ENCODE measurements around the gene IL17RA. TPM values are rescaled to one million over a fixed set of nuclear protein-coding genes. Genes with fewer than 3 reads are reported as not detected.

IL17RA gene
- total RNA-seq, 4 donors from 2014 or later: 17.8 to 24.6 (median 20.0) TPM

DNA sequence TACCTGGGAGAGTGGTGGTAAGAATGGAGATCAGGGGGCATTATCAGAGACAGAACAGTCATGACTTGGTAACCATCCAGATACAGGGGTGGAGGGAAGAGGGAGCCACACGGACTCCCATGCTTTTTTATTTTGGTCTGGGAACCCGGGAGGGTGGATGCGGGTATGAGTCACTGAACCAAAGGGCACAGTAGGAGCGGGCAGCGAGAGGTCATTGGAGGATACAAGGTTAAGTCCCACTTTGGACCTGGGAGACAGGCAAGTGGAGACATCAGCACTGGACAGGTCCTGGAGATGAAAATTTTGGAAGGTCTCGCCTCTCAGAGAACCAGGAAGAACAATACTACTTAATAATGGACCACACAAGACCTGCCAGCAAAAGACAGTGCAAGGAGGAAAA lies 67.5 kb downstream of the IL17RA start:
- Histone ChIP-seq H3K9me3 (no peaks in the 10 kb centered on the region), H3K4me3 (no peak overlapping the region), H3K36me3 (peaks cover 0 to 19% (median 0%) of the 10 kb centered on the region in 3 donors), H3K4me1 (peaks cover 0 to 28% (median 5%) of the 10 kb centered on the region in 4 donors), H3K27me3 (no peaks in the 10 kb centered on the region), H3K27ac (no peak overlapping the region)
- TF ChIP-seq POLR2A (IDR thresholded peaks at IDR 0.05): no peak
- TF ChIP-seq, protein P1, sequence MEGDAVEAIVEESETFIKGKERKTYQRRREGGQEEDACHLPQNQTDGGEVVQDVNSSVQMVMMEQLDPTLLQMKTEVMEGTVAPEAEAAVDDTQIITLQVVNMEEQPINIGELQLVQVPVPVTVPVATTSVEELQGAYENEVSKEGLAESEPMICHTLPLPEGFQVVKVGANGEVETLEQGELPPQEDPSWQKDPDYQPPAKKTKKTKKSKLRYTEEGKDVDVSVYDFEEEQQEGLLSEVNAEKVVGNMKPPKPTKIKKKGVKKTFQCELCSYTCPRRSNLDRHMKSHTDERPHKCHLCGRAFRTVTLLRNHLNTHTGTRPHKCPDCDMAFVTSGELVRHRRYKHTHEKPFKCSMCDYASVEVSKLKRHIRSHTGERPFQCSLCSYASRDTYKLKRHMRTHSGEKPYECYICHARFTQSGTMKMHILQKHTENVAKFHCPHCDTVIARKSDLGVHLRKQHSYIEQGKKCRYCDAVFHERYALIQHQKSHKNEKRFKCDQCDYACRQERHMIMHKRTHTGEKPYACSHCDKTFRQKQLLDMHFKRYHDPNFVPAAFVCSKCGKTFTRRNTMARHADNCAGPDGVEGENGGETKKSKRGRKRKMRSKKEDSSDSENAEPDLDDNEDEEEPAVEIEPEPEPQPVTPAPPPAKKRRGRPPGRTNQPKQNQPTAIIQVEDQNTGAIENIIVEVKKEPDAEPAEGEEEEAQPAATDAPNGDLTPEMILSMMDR (IDR thresholded peaks at IDR 0.05): no peak
- no peak for DNase-seq (ENCODE audit: low spot score in 2 of 2)
- WGBS, 2 donors: 68 to 80% methylated on average over 6 of the region's 6 CpGs

GRCh38 chr22:17152971-17153370 lies 68.2 kb downstream of the IL17RA start:
- no peak overlapping the region for H3K4me3 ChIP-seq
- H3K4me1 ChIP-seq: peaks cover 2 to 35% (median 10%) of the 10 kb centered on the region in 4 donors
- no peak overlapping the region for H3K27ac ChIP-seq
- TF ChIP-seq POLR2A (IDR thresholded peaks at IDR 0.05) (no peak), EP300 (IDR thresholded peaks at IDR 0.05) (no peak)
- TF ChIP-seq, protein P1 (IDR thresholded peaks at IDR 0.05): no peak
- DNase-seq (ENCODE audit: low spot score in 2 of 2): no peak
- H3K36me3 ChIP-seq: peaks cover 0 to 14% (median 0%) of the 10 kb centered on the region in 3 donors
- H3K9me3 ChIP-seq: no peaks in the 10 kb centered on the region
- 66 to 73% methylated on average over 3 of the region's 3 CpGs for WGBS, 2 donors
- no peaks in the 10 kb centered on the region for H3K27me3 ChIP-seq

DNA sequence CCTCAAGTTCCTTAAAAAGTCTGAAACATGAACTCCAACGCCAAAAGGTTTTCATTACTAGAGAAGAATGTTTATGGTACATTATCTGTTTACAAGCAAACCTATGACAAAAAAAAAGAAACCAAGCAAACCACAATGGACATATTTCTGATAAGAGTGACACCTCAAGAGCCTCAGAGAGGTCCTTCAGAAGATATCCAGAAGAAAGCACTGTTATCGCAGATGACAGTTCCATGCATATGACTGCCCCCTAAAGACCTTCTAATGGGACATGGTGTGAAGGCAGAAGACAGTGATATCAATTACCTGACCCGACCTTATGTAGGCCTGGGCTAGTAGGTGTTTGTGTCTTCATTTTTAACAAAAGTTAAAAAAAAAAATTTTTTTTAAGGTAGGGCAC lies 71.1 kb downstream of the IL17RA start:
- no peak for DNase-seq (ENCODE audit: low spot score in 2 of 2)
- H3K9me3 ChIP-seq: no peaks in the 10 kb centered on the region
- 82 to 83% methylated on average over 3 of the region's 3 CpGs for WGBS, 2 donors
- no peaks in the 10 kb centered on the region for H3K27me3 ChIP-seq
- no peak overlapping the region for H3K27ac ChIP-seq
- no peak overlapping the region for H3K4me3 ChIP-seq
- H3K4me1 ChIP-seq: peaks cover 2 to 51% (median 16%) of the 10 kb centered on the region in 4 donors
- H3K36me3 ChIP-seq: no peaks in the 10 kb centered on the region
- TF ChIP-seq POLR2A (IDR thresholded peaks at IDR 0.05) (no peak), EP300 (IDR thresholded peaks at IDR 0.05) (no peak)
- TF ChIP-seq, protein P1 (IDR thresholded peaks at IDR 0.05): no peak

DNA sequence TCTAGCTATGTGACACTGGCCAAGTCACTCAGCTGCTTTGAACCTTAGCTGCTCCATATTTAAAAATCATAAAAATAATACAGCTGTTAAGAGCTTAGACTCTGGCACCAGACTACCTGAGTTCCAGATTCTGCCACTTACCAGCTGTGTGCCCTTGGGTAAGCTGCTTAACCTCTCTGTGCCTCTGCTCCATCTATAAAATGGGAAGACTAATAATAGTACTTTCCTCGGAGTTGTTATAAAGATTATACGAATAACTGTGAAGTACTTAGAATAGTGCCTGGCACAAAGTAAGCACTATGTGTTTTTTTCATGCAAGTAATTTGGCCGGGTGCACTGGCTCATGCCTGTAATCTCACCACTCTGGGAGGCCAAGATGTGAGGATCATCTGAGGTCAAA lies 72.9 kb downstream of the IL17RA start:
- H3K4me3 ChIP-seq: peak overlapping the region in 3 of 4 donors; percentile 76 to 88 (median 83)
- no peak for DNase-seq (ENCODE audit: low spot score in 2 of 2)
- H3K9me3 ChIP-seq: no peaks in the 10 kb centered on the region
- no peaks in the 10 kb centered on the region for H3K36me3 ChIP-seq
- no peaks in the 10 kb centered on the region for H3K27me3 ChIP-seq
- 79 to 80% methylated on average over 3 of the region's 3 CpGs for WGBS, 2 donors
- H3K27ac ChIP-seq: peak overlapping the region in 1 of 4 donors; percentile 80
- TF ChIP-seq POLR2A (IDR thresholded peaks at IDR 0.05): no peak
- no peak for TF ChIP-seq EP300 (IDR thresholded peaks at IDR 0.05)
- TF ChIP-seq, protein P1 (IDR thresholded peaks at IDR 0.05): no peak
- peaks cover 2 to 47% (median 16%) of the 10 kb centered on the region in 4 donors for H3K4me1 ChIP-seq

DNA sequence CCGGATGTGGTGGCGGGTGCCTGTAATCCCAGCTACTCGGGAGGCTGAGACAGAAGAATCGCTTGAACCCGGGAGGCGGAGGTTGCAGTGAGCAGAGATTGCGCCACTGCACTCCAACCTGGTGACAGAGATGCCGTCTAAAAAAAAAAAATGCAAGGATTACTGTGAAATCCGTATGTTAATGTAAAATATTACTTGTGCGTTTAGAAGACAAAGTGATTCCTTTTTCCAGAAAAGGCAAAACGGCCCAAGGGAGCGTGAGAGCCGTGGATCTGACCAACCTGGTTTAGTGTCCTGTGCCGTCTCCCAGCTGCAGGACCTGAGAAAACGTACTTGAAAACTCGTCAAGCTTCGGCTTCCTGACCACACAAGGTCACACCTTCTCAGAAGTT lies 73.4 kb downstream of the IL17RA start:
- H3K27ac ChIP-seq: peak overlapping the region; percentile 80 to 93 (median 84)
- no peaks in the 10 kb centered on the region for H3K27me3 ChIP-seq
- no peak for TF ChIP-seq EP300 (IDR thresholded peaks at IDR 0.05)
- TF ChIP-seq POLR2A (IDR thresholded peaks at IDR 0.05): no peak
- TF ChIP-seq, protein P1 (IDR thresholded peaks at IDR 0.05): no peak
- H3K4me1 ChIP-seq: peaks cover 2 to 42% (median 16%) of the 10 kb centered on the region in 4 donors
- DNase-seq (ENCODE audit: low spot score in 2 of 2): no peak
- peak overlapping the region; percentile 76 to 88 (median 80) for H3K4me3 ChIP-seq
- H3K9me3 ChIP-seq: no peaks in the 10 kb centered on the region
- 44% methylated on average over 17 of the region's 17 CpGs for WGBS, 2 donors
- no peaks in the 10 kb centered on the region for H3K36me3 ChIP-seq

All from tibial nerve (tissue), 4 donors.